ENCODE results near the gene BIN1.

Gene BIN1

DNA sequence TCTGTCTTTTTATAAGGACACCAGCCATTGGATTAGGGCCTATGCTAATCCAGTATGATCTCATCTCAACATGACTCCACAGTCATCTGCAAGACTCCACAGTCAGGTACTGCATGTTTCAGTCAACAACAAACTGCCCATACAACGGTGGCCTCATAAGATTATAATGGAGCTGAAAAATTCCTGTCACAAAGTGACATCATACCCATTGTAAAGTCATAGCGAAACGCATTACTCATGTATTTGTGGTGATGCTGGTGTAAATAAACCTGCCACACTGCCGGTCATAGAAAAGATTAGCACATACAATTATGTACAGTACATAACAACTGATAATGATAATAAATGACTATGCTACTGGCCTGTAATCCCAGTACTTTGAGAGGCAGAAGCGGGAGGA lies 106.0 kb downstream of the BIN1 start:
- no peak for DNase-seq (ENCODE audit: low read depth in 2 of 2)

DNA sequence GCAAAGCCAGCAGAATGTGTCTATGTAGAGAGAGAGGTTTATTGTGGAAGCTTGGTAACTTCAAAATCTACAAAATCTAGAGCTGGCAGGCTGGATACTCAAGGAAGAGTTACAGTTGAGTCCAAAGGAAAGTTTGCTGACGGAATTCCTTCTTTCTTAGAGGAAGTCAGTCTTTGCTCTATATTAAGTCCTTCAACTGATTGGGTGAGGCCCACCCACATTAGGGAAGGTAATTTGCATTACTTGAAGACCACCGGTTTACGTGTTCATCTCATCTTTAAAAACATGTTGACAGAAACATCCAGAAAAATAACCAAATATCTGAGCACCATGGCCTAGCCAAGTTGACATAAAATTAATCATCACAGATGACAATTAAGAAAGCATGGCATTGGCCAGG lies 106.8 kb downstream of the BIN1 start:
- DNase-seq (ENCODE audit: low read depth in 2 of 2), result no peak

DNA sequence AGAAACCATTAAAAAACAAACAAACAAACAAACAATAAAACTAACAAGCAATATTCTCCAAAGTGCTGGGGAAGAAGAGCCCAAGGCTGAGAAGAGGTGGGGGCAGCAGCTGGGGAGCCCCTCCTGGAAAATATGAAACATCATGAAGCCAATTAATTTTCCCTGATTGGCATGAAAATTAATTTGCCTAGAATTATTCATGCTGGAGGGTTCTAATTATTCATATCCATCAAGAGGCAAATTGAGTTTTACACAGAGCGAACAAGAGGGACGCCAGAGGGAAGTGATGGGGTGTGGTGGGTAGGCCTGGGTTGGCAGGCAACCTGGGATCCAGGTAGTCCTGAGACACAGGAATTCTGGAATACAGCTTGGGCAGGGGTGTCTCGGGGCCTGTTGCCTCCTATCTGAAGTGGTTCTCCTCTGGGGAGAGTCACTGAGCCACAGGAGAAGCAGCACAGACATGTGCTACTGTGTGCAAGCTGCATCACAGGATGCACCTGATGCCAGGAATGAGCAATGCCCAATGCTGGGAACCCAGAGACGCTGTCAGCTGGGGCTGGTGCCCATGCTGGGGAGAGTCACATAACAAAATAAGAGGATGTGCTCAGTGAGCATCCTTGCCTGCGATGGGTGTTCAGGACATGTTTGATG lies 107.7 kb downstream of the BIN1 start:
- DNase-seq (ENCODE audit: low read depth in 2 of 2), result no peak

- no peak for DNase-seq (ENCODE audit: low read depth in 2 of 2)
Observed at GRCh38 chr2:126998486-126998885, 108.5 kb downstream of the BIN1 start.

Measured in stimulated activated CD4-positive, alpha-beta T cell treated with anti-CD3 and anti-CD28 coated beads, Interleukin-4, amount 100 ng/mL, for 48 hours (primary cell).